ENCODE results near the gene SLC39A1. TPM values are rescaled to one million over a fixed set of nuclear protein-coding genes. Genes with fewer than 3 reads are reported as not detected.

SLC39A1 gene
- polyA plus RNA-seq, 1 of the 3 experiments (the other 2 are of a cell fraction) = 89.6 TPM

DNA sequence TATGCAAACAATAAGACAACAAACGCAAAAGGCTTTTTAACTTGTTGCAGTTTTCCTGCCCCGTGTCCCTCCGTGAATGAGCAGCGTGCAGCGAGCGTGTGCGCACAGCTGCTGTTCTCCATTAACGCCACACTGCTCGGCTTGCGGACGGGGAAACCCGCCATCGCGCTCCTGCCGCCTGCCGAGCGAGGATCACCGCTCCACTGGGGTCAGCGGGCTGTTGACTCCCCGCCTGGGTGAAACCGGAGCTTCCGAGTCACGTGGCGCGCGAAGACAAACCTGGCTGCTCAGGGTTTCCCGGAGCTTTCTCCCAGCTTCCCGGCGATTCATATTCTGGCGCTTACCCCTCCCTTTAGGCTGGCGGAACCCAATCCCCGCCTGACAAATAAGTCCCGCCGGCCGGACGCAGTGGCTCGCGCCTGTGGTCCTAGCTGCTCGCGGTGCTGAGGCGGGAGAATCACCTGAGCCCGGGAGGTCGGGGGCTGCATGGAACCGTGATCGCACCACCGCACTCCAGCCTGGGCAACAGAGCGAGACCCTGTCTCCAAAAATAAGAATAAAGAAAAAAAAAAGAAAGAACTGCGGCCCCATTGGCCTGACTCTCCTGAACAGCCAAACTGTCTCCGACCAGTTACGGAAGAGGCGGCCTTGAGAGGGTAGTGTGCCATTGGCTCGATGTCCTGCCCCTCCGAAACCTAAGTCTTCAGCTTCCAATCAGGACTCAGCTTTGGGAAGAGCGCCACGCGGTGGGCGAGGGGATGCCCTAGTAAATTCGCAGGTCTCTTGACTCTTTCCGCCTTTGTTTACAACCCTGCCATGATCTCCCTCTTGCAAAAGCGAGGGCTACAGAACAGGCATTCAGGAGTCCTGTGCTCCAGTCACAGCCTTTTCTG, 4.0 kb upstream of the SLC39A1 start, which contains the start of gene CREB3L4:
Gene CREB3L4 (plus strand): TSS at position 796 of the 893 bp plus-strand sequence. CDS start 624 bp downstream, outside the sequence.
- Histone ChIP-seq H3K4me1 (ENCODE audit: control insufficient read depth in 1 of 2, insufficient read depth in 2 of 2, low read depth in 1 of 2, low read length in 1 of 2) (peaks cover 0 to 26% of the 10 kb centered on the region in 2 experiments; a peak in 2 of 4 replicates), H3K4me2 (peak within 1 kb of the TSS; percentile 95), H3K27me3 (ENCODE audit: insufficient read depth) (no peaks in the 10 kb centered on the region), H3K9me2 (no peaks in the 10 kb centered on the region), H3K9me3 (no peaks in the 10 kb centered on the region), H3K36me3 (replicated peaks in 1 of 2; ENCODE audit: control insufficient read depth in 1 of 2, insufficient read depth in 2 of 2, low read length in 1 of 2) (no peaks in the 10 kb centered on the region), H3K9ac (peak within 1 kb of the TSS; percentile 74), H3F3A (replicated peaks; ENCODE audit: insufficient read depth) (peaks cover 14% of the 10 kb centered on the region), H3K79me2 (ENCODE audit: insufficient read depth) (peaks cover 35% of the 10 kb centered on the region), H3K4me3 (ENCODE audit: low read depth in 2 of 2, low read length in 1 of 2) (peak within 1 kb of the TSS; percentile 61 to 85), H3K27ac (ENCODE audit: low read depth in 2 of 2, low read length in 1 of 2) (peak within 1 kb of the TSS; percentile 77 to 87), H4K20me1 (ENCODE audit: insufficient read depth) (no peaks in the 10 kb centered on the region), H2AFZ (ENCODE audit: low read depth) (peak within 1 kb of the TSS; percentile 85)
- POLR2A ChIA-PET = interaction anchor here (0.6 to 3.6 kb wide), 17 partner anchors 10 to 554 kb away, joined by 3 to 69 read pairs (median 5); partner anchors contain the start of genes CRTC2, DENND4B, JTB and RAB13
- peak; percentile 87 for DNase-seq
- CTCF ChIA-PET = interaction anchor here (0.6 to 7.0 kb wide), 19 partner anchors 9 to 1890 kb away, joined by 3 to 44 read pairs (median 4); partner anchors contain the start of genes CRTC2, DENND4B, GATAD2B and JTB
- WGBS (ENCODE audit: low lambda C conversion rate) = under 1% methylated on average over 35 of the region's 60 CpGs
- TF ChIP-seq TEAD4 (IDR thresholded peaks at IDR 0.05; ENCODE audit: borderline replicate concordance, insufficient read depth) = no peak
- TF ChIP-seq TCF12 (IDR thresholded peaks at IDR 0.05) = peak; percentile 33; the same call in 1 of the 2 replicates
- peak; percentile 71 for TF ChIP-seq GABPA (IDR thresholded peaks at IDR 0.05; ENCODE audit: low read depth)
- TF ChIP-seq EZH2phosphoT487 (IDR thresholded peaks at IDR 0.05; ENCODE audit: borderline replicate concordance, low read depth) = no peak
- no peak for TF ChIP-seq MEF2A (IDR thresholded peaks at IDR 0.05; ENCODE audit: borderline replicate concordance, low read depth)
- TF ChIP-seq CHD2 (IDR thresholded peaks at IDR 0.05; ENCODE audit: low read length, partially characterized antibody) = peak; percentile 67
- TF ChIP-seq RXRA (IDR thresholded peaks at IDR 0.05; ENCODE audit: borderline replicate concordance, low read depth) = no peak
- TF ChIP-seq, protein P1, sequence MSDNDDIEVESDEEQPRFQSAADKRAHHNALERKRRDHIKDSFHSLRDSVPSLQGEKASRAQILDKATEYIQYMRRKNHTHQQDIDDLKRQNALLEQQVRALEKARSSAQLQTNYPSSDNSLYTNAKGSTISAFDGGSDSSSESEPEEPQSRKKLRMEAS (IDR thresholded peaks at IDR 0.05; ENCODE audit: low read depth) = peak; percentile 96
- TF ChIP-seq, protein P2, sequence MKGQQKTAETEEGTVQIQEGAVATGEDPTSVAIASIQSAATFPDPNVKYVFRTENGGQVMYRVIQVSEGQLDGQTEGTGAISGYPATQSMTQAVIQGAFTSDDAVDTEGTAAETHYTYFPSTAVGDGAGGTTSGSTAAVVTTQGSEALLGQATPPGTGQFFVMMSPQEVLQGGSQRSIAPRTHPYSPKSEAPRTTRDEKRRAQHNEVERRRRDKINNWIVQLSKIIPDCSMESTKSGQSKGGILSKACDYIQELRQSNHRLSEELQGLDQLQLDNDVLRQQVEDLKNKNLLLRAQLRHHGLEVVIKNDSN (IDR thresholded peaks at IDR 0.05; ENCODE audit: borderline replicate concordance, low read depth) = peak; percentile 94
- no peak for TF ChIP-seq NFIC (IDR thresholded peaks at IDR 0.05; ENCODE audit: borderline replicate concordance)
- TF ChIP-seq, protein P3, sequence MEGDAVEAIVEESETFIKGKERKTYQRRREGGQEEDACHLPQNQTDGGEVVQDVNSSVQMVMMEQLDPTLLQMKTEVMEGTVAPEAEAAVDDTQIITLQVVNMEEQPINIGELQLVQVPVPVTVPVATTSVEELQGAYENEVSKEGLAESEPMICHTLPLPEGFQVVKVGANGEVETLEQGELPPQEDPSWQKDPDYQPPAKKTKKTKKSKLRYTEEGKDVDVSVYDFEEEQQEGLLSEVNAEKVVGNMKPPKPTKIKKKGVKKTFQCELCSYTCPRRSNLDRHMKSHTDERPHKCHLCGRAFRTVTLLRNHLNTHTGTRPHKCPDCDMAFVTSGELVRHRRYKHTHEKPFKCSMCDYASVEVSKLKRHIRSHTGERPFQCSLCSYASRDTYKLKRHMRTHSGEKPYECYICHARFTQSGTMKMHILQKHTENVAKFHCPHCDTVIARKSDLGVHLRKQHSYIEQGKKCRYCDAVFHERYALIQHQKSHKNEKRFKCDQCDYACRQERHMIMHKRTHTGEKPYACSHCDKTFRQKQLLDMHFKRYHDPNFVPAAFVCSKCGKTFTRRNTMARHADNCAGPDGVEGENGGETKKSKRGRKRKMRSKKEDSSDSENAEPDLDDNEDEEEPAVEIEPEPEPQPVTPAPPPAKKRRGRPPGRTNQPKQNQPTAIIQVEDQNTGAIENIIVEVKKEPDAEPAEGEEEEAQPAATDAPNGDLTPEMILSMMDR (IDR thresholded peaks at IDR 0.05) = peak; percentile 49
- TF ChIP-seq, protein P4, sequence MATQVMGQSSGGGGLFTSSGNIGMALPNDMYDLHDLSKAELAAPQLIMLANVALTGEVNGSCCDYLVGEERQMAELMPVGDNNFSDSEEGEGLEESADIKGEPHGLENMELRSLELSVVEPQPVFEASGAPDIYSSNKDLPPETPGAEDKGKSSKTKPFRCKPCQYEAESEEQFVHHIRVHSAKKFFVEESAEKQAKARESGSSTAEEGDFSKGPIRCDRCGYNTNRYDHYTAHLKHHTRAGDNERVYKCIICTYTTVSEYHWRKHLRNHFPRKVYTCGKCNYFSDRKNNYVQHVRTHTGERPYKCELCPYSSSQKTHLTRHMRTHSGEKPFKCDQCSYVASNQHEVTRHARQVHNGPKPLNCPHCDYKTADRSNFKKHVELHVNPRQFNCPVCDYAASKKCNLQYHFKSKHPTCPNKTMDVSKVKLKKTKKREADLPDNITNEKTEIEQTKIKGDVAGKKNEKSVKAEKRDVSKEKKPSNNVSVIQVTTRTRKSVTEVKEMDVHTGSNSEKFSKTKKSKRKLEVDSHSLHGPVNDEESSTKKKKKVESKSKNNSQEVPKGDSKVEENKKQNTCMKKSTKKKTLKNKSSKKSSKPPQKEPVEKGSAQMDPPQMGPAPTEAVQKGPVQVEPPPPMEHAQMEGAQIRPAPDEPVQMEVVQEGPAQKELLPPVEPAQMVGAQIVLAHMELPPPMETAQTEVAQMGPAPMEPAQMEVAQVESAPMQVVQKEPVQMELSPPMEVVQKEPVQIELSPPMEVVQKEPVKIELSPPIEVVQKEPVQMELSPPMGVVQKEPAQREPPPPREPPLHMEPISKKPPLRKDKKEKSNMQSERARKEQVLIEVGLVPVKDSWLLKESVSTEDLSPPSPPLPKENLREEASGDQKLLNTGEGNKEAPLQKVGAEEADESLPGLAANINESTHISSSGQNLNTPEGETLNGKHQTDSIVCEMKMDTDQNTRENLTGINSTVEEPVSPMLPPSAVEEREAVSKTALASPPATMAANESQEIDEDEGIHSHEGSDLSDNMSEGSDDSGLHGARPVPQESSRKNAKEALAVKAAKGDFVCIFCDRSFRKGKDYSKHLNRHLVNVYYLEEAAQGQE (IDR thresholded peaks at IDR 0.05; ENCODE audit: low read depth, low read length) = no peak; the same call in 1 of the 2 replicates
- TF ChIP-seq, protein P5, sequence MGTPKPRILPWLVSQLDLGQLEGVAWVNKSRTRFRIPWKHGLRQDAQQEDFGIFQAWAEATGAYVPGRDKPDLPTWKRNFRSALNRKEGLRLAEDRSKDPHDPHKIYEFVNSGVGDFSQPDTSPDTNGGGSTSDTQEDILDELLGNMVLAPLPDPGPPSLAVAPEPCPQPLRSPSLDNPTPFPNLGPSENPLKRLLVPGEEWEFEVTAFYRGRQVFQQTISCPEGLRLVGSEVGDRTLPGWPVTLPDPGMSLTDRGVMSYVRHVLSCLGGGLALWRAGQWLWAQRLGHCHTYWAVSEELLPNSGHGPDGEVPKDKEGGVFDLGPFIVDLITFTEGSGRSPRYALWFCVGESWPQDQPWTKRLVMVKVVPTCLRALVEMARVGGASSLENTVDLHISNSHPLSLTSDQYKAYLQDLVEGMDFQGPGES (IDR thresholded peaks at IDR 0.05; ENCODE audit: low read depth, low read length) = peak; percentile 80
- peak; percentile 78; the same call in 1 of the 2 replicates for TF ChIP-seq RFX5 (IDR thresholded peaks at IDR 0.05; ENCODE audit: low read length)
- TF ChIP-seq TAF1 (IDR thresholded peaks at IDR 0.05; ENCODE audit: borderline replicate concordance, low read depth, low read length) = peak; percentile 77
- TF ChIP-seq YY1 (IDR thresholded peaks at IDR 0.05; ENCODE audit: low read depth) = peak; percentile 75
- no peak for TF ChIP-seq FOXM1 (IDR thresholded peaks at IDR 0.05; ENCODE audit: low read depth)
- TF ChIP-seq RAD21 (IDR thresholded peaks at IDR 0.05; ENCODE audit: low read length) = peak; percentile 32; the same call in 1 of the 2 replicates
- TF ChIP-seq MXI1 (IDR thresholded peaks at IDR 0.05; ENCODE audit: low read depth, low read length) = peak; percentile 98
- 0 out of 2 replicates have a peak, but pooled peaks have one; percentile 35 for TF ChIP-seq RCOR1 (IDR thresholded peaks at IDR 0.05; ENCODE audit: low read length)
- TF ChIP-seq SMC3 (IDR thresholded peaks at IDR 0.05; ENCODE audit: low read depth, low read length) = no peak; the same call in 1 of the 2 replicates
- TF ChIP-seq EP300 (IDR thresholded peaks at IDR 0.05; ENCODE audit: borderline replicate concordance in 1 of 2, low read depth in 1 of 2, low read length in 1 of 2) = 0 out of 4 replicates have a peak, but pooled peaks of 1 of the 2 experiments have one; percentile 6

Data from SK-N-SH (cell line).